Panc1 (cell line): Measurements from ENCODE around the gene ZNF688. TPM values are rescaled to one million over a fixed set of nuclear protein-coding genes. Genes with fewer than 3 reads are reported as not detected.
A peak's percentile ranks its signal among the peaks of the same experiment; 100 is the strongest.

Source experiments
- ATAC-seq: fragments of 200-7000 bp; cut with Tn5 transposase; 2 replicates; pipeline ENCODE4 v1.9.1; 2020; ENCODE audit warnings: mild to moderate bottlenecking, moderate library complexity
- BruUV-seq: library from RNA; stranded (reverse); fragments of 400-500 nt; replicated peaks from 2 replicates; lab custom pipeline; 2021; lab: Mats Ljungman, UMichigan
- CTCF ChIA-PET: fragments of 300-600 bp; sonication (Branson Sonifier 250); formaldehyde crosslinking; loops from one replicate; lab custom pipeline; 2022; ENCODE audit warnings: antibody characterized with exemption; lab: Charles Lee
- POLR2A ChIA-PET: fragments of 300-600 bp; sonication (Branson Sonifier 250); formaldehyde crosslinking; loops from one replicate; lab custom pipeline; 2022; ENCODE audit warnings: antibody characterized with exemption; lab: Charles Lee
- DNase-seq: peaks from one replicate; pipeline ENCODE4 v3.0.0-alpha.2; 2010; ENCODE audit warnings: low read depth, low spot score
- H3K27ac ChIP-seq: 2 replicates; pipeline ENCODE4 v1.5.1; 2011; ENCODE audit warnings: mild to moderate bottlenecking, low read length, inconsistent platforms
- H3K27me3 ChIP-seq: fragments of 200-500 bp; sonication (Bioruptor generic); 2 replicates; pipeline ENCODE4 v1.6.0; 2014; ENCODE audit warnings: low read length, inconsistent platforms; ENCODE audit not compliant: control insufficient read depth, insufficient read depth
- H3K36me3 ChIP-seq: fragments of 200-500 bp; sonication (Bioruptor generic); 2 replicates; pipeline ENCODE4 v1.5.1; 2014; ENCODE audit warnings: inconsistent platforms, mild to moderate bottlenecking, low read length, moderate library complexity; ENCODE audit not compliant: control insufficient read depth, insufficient read depth
- H3K4me1 ChIP-seq: 2 replicates; pipeline ENCODE4 v1.5.1; 2011; ENCODE audit warnings: inconsistent platforms, mild to moderate bottlenecking, low read length, moderate library complexity; ENCODE audit not compliant: control insufficient read depth, insufficient read depth
- H3K4me3 ChIP-seq, 2 experiments: 2 replicates each; pipeline ENCODE4 v1.5.1; 2011 to 2012; ENCODE audit warnings: low read depth in 2 of 2, low read length in 2 of 2, mild to moderate bottlenecking in 2 of 2, inconsistent platforms in 1 of 2, moderate library complexity in 1 of 2
- H3K9me3 ChIP-seq: fragments of 200-500 bp; sonication (Bioruptor generic); 2 replicates; pipeline ENCODE4 v1.5.1; 2014; ENCODE audit warnings: low read depth, mild to moderate bottlenecking, inconsistent platforms, low read length, moderate library complexity; ENCODE audit not compliant: control insufficient read depth, insufficient read depth
- CTCF ChIP-seq: fragments of 450-650 bp; IDR thresholded peaks from 2 replicates; pipeline ENCODE4 v1.5.1; 2017; ENCODE audit warnings: mild to moderate bottlenecking
- POLR2AphosphoS5 ChIP-seq: IDR thresholded peaks from 2 replicates; pipeline ENCODE4 v1.6.1; 2012; ENCODE audit warnings: mild to moderate bottlenecking, low read depth, low read length, moderate library complexity
- REST ChIP-seq, 2 experiments: IDR thresholded peaks; 2 replicates each; pipeline ENCODE4 v1.6.1; 2011 to 2012; ENCODE audit warnings: low read depth in 2 of 2, control low read depth in 1 of 2, low read length in 1 of 2, mild to moderate bottlenecking in 1 of 2, moderate library complexity in 1 of 2; ENCODE audit not compliant: insufficient read depth in 1 of 2
- SIN3A ChIP-seq: IDR thresholded peaks from 2 replicates; pipeline ENCODE4 v1.6.1; 2012; ENCODE audit warnings: low read depth, mild to moderate bottlenecking, low read length, moderate library complexity, borderline replicate concordance; ENCODE audit not compliant: insufficient read depth
- TCF7L2 ChIP-seq: IDR thresholded peaks from 2 replicates; pipeline ENCODE4 v1.6.1; 2011; ENCODE audit warnings: mild to moderate bottlenecking, low read depth, low read length, inconsistent platforms
- in situ Hi-C: cut with HindIII; loops from 2 replicates; pipeline ENCODE4 v1.10.0; 2016; ENCODE audit warnings: low sequenced_read_pairs, low pct_unique_long_range_greater_than_20kb
- intact Hi-C: fragments of 100-400 bp; cut with micrococcal nuclease; formaldehyde crosslinking; loops from one replicate; pipeline ENCODE4 v1.10.0; 2022; ENCODE audit not compliant: unreplicated experiment
- total RNA-seq: library from RNA; stranded (reverse); gene quantifications from one replicate; pipeline ENCODE4 v1.2.1, GENCODE V29; 2021; ENCODE audit not compliant: unreplicated experiment

The ZNF688 gene
- total RNA-seq, 1 experiment from 2014 or later, result 7.7 TPM

GRCh38 chr16:30615358-30616091 lies 44.0 kb upstream of the ZNF688 start:
- H3K4me3 ChIP-seq, result no peak overlapping the region
- in situ Hi-C loops (no loop called here), intact Hi-C loops (no loop called here)
- no peaks in the 10 kb centered on the region for H3K27me3 ChIP-seq
- BruUV-seq, result no TSS peak
- H3K27ac ChIP-seq, result no peak overlapping the region
- ChIA-PET CTCF (interaction anchor here (0.6 to 1.2 kb wide), 5 partner anchors 13 to 958 kb away, joined by 3 to 14 read pairs (median 5); partner anchors contain the start of gene DCTPP1), POLR2A (interaction anchor here (0.8 kb wide), 1 partner anchor 13 kb away, joined by 4 read pairs; no protein-coding TSS in a partner anchor)
- ATAC-seq, result peak; percentile 57; the same call in 1 of the 2 replicates
- peak; percentile 25 for DNase-seq
- H3K36me3 ChIP-seq, result no peaks in the 10 kb centered on the region
- TF ChIP-seq POLR2AphosphoS5, result no peak
- peak; percentile 20 for TF ChIP-seq CTCF
- H3K4me1 ChIP-seq, result peaks cover 6% of the 10 kb centered on the region
- no peaks in the 10 kb centered on the region for H3K9me3 ChIP-seq

GRCh38 chr16:30609926-30610839 lies 38.7 kb upstream of the ZNF688 start, which contains the start of gene ZNF689:
Gene ZNF689 (minus strand): TSS chr16:30610389. CDS start chr16:30610041, 348 bp downstream.
- Histone ChIP-seq H3K27me3 (no peaks in the 10 kb centered on the region), H3K4me3 (peak within 1 kb of the TSS; percentile 79 to 90), H3K4me1 (peaks cover 14% of the 10 kb centered on the region), H3K27ac (peak within 1 kb of the TSS; percentile 98), H3K36me3 (no peaks in the 10 kb centered on the region; the same call in 1 of the 2 replicates), H3K9me3 (no peaks in the 10 kb centered on the region)
- intact Hi-C loops (loop anchor here (5.0 kb wide), 1 partner anchor 178 kb away; the partner anchor contains the start of gene DCTPP1), in situ Hi-C loops (no loop called here)
- CTCF ChIA-PET, result interaction anchor here (0.5 to 1.0 kb wide), 4 partner anchors 12 to 428 kb away, joined by 3 to 6 read pairs (median 4); partner anchors contain the start of gene DCTPP1
- DNase-seq (peak; percentile 96), ATAC-seq (peak; percentile 97)
- TSS peak; percentile 85 for BruUV-seq
- POLR2A ChIA-PET, result no interaction called here
- TF ChIP-seq REST (IDR thresholded peaks at IDR 0.05; ENCODE audit: insufficient read depth in 1 of 2, low read depth in 2 of 2, low read length in 1 of 2) (peak in 1 of 2 experiments; percentile 37; a peak in 1 of 4 replicates), SIN3A (0 out of 2 replicates have a peak, but pooled peaks have one; percentile 39), TCF7L2 (peak; percentile 85), POLR2AphosphoS5 (peak; percentile 60), CTCF (no peak)
